VCaP (cell line): ENCODE measurements around the gene PPP1R14B.
A peak's percentile ranks its signal among the peaks of the same experiment; 100 is the strongest.

ENCODE experiments used
- H3K27ac ChIP-seq: fragments of 450-650 bp; 2 replicates; pipeline ENCODE4 v1.5.1; 2017
- TF ChIP-seq, protein P1 (sequence below): fragments of 450-650 bp; conservative IDR thresholded peaks from 2 replicates; pipeline ENCODE4 v1.5.1; 2017; ENCODE audit warnings: mild to moderate bottlenecking, moderate library complexity

PPP1R14B gene

DNA sequence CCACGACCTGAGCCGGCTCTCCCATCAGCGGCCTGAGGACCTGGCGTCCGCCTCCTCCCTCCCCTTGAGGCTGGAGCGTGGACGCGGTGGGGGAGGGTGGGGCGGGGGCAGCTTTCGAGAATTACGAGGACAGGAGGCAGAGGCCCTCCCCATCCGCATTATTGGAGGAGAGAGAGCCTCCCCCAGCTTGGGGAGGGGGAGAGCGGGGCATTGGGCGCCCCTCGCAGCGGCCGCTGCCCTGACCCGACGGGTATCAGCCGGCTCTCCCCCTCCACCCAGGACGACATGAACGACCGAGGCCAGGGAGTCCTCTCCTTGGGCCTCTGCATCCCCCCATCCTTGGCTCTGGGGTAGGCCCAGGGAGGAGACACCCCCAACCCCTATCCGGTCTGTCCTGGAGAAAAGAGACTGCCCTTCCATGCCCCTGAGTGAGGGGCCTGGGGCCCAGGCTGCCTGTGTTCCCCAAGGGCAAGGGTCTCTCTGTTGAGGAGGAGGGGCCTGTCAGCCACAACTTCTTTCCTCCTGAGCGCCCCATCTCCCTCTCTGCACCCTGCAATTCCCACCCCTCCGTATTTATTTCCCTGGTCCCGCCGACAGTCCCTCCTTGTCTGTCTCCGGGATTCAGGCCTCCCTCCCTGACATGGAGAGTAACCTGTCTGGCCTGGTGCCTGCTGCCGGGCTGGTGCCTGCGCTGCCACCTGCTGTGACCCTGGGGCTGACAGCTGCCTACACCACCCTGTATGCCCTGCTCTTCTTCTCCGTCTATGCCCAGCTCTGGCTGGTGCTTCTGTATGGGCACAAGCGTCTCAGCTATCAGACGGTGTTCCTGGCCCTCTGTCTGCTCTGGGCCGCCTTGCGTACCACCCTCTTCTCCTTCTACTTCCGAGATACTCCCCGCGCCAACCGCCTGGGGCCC, 39.4 kb upstream of the PPP1R14B start:
- peak overlapping the region; percentile 98 for H3K27ac ChIP-seq
- TF ChIP-seq, protein P1, sequence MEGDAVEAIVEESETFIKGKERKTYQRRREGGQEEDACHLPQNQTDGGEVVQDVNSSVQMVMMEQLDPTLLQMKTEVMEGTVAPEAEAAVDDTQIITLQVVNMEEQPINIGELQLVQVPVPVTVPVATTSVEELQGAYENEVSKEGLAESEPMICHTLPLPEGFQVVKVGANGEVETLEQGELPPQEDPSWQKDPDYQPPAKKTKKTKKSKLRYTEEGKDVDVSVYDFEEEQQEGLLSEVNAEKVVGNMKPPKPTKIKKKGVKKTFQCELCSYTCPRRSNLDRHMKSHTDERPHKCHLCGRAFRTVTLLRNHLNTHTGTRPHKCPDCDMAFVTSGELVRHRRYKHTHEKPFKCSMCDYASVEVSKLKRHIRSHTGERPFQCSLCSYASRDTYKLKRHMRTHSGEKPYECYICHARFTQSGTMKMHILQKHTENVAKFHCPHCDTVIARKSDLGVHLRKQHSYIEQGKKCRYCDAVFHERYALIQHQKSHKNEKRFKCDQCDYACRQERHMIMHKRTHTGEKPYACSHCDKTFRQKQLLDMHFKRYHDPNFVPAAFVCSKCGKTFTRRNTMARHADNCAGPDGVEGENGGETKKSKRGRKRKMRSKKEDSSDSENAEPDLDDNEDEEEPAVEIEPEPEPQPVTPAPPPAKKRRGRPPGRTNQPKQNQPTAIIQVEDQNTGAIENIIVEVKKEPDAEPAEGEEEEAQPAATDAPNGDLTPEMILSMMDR, result peak; percentile 89

GRCh38 chr11:64284962-64285884, 38.5 kb upstream of the PPP1R14B start, which contains the start of gene GPR137:
Gene GPR137, plus strand, starts transcription at chr11:64285848. Its CDS starts 677 bp downstream, at chr11:64286525.
- H3K27ac ChIP-seq, result peak within 1 kb of the TSS; percentile 98
- TF ChIP-seq, protein P1, result no peak

DNA sequence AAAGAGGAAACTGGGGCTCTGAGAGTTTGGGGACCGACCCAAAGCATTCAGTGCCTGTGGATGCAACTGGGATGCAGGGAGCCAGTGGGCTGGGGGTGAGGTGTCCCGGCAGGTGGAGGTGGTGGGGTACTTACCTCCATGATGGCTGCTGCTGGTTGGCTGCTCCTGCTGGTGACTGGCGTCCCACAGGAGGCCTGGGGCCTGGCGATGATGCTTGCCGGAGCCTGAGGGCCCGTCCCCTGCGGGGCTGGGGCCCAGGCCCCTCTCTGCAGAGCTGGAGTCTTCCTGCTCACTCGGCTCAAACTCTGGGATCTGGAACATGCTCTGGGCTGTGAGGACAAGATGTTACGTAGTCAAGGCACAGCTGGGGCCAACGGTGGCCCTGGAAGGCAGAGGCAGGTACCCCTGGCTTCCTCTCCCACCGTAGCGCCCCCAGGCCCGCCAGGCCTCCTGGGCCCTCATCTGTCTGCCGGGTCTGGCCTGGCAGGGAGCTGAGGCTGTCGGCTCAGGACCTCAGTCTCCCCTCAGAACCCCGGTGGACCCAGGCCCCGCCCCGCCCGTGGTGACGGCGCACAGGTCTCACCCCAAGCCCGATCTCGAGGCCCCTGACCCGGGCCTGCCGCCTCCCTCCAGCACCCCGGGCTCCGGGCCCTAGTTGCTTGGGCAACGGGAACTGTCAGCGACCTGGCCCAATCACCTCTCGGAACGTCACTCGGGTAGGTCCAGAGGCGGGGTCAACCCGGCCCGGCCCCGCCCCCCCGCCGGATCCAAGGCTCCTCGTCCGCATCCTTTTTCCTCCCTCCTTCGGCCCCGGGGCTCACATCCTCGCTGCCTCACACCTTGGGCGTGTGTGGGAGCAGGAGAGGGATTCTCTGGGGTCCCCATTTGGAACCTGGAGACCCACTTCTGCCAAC, 37.6 kb upstream of the PPP1R14B start, which contains the start of gene BAD:
Gene BAD (minus strand): TSS at position 618 of the 914 bp plus-strand sequence. CDS start 297 bp downstream, at position 321.
- peak within 1 kb of the TSS; percentile 98 for H3K27ac ChIP-seq
- TF ChIP-seq, protein P1, result no peak; the same call in 1 of the 2 replicates

- TF ChIP-seq, protein P1, result no peak
Observed at GRCh38 chr11:64283092-64283491, 36.3 kb upstream of the PPP1R14B start.

GRCh38 chr11:64281957-64282770, 35.4 kb upstream of the PPP1R14B start:
- H3K27ac ChIP-seq, result peak overlapping the region; percentile 98; the same call in 1 of the 2 replicates
- TF ChIP-seq, protein P1, result no peak

More at GRCh38 chr11:64283092-64283491, 36.3 kb upstream of the PPP1R14B start:
- peak overlapping the region; percentile 98 for H3K27ac ChIP-seq

GRCh38 chr11:64278576-64279190, 31.9 kb upstream of the PPP1R14B start:
- TF ChIP-seq, protein P1, result no peak; the same call in 1 of the 2 replicates
- H3K27ac ChIP-seq, result peak overlapping the region; percentile 2; the same call in 1 of the 2 replicates
